C4-2B (cell line): ENCODE results near the gene EXOC6.

Source experiments
- H3K27ac ChIP-seq: fragments of 450-650 bp; 2 replicates; pipeline ENCODE4 v1.5.1; 2017
- CTCF ChIP-seq: fragments of 450-650 bp; conservative IDR thresholded peaks from 2 replicates; pipeline ENCODE4 v1.5.1; 2017; ENCODE audit warnings: mild to moderate bottlenecking
- ZFX ChIP-seq: fragments of 450-650 bp; IDR thresholded peaks from 2 replicates; pipeline ENCODE4 v1.6.1; 2017

EXOC6 gene

GRCh38 chr10:93086289-93086688, 238.0 kb downstream of the EXOC6 start:
- TF ChIP-seq ZFX: no peak
- TF ChIP-seq CTCF: no peak
- H3K27ac ChIP-seq: no peak overlapping the region

- TF ChIP-seq ZFX (no peak), CTCF (no peak)
- no peak overlapping the region for H3K27ac ChIP-seq
Measured at GRCh38 chr10:93087846-93088245, 239.5 kb downstream of the EXOC6 start.

GRCh38 chr10:93088466-93088865, 240.1 kb downstream of the EXOC6 start:
- H3K27ac ChIP-seq: no peak overlapping the region
- TF ChIP-seq ZFX (no peak), CTCF (no peak)

- TF ChIP-seq ZFX: no peak
- no peak for TF ChIP-seq CTCF
- no peak overlapping the region for H3K27ac ChIP-seq
Measured at GRCh38 chr10:93090619-93091018, 242.3 kb downstream of the EXOC6 start.

- H3K27ac ChIP-seq: no peak overlapping the region
- no peak for TF ChIP-seq CTCF
- no peak for TF ChIP-seq ZFX
Measured at GRCh38 chr10:93091960-93092359, 243.6 kb downstream of the EXOC6 start.

GRCh38 chr10:93095225-93095624, 246.9 kb downstream of the EXOC6 start:
- TF ChIP-seq CTCF (no peak), ZFX (no peak)
- H3K27ac ChIP-seq: no peak overlapping the region

GRCh38 chr10:93096901-93097300, 248.6 kb downstream of the EXOC6 start:
- no peak overlapping the region for H3K27ac ChIP-seq
- no peak for TF ChIP-seq CTCF
- TF ChIP-seq ZFX: no peak
